GM19025 (cell line): ENCODE measurements around the gene TIMM23B.
"Not testable (repeated sequence)": the region's sequence is repeated elsewhere in the genome, so short reads cannot be mapped to it uniquely, and the experiment has no call there.

Source experiments
- ATAC-seq: cut with Tn5 transposase; IDR thresholded peaks from one replicate; pipeline ENCODE4 v1.9.1; 2021; ENCODE audit warnings: mild to moderate bottlenecking, low read depth, moderate library complexity; ENCODE audit not compliant: unreplicated experiment

TIMM23B gene

DNA sequence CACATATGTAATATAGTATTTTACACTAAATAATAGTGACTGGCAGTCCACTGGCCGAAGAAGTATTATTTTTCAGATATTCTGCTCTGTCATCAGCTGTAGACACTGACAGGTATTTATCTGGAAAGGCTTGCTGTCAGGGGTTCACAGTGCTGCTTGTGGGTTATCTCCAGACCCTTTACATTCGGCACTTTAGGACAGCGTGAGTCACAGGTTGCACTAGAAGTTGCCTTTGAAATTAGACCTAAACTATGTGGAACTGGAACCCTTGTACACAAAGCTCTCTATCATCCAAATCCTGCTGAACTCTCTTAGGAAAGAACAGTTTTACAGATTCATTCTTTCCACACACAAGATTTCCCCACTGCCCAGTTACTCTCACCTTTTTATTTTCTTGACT is 30.2 kb downstream of the TIMM23B start:
- not testable (repeated sequence) for ATAC-seq

DNA sequence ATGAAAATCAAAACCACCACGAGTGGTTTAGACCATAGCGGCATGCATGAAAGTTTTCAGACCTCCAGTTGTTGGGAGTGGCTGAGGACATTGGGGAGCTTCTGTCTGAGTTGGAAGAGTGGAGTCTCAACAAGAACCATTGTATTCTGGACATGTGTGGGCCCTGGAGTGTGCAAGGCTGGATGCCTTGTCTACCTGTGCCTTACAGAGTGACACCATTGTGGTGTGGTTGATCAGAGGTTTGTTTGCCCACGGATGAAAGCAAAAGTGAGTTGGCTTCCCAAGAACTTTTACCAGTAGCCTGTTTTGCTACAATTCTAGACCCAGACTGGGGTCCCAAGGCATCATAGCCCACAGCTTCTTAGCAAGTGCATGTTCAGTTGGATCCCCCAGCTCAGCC is 35.9 kb downstream of the TIMM23B start:
- ATAC-seq = not testable (repeated sequence)

GRCh38 chr10:49987207-49987606 is 45.4 kb downstream of the TIMM23B start:
- not testable (repeated sequence) for ATAC-seq

DNA sequence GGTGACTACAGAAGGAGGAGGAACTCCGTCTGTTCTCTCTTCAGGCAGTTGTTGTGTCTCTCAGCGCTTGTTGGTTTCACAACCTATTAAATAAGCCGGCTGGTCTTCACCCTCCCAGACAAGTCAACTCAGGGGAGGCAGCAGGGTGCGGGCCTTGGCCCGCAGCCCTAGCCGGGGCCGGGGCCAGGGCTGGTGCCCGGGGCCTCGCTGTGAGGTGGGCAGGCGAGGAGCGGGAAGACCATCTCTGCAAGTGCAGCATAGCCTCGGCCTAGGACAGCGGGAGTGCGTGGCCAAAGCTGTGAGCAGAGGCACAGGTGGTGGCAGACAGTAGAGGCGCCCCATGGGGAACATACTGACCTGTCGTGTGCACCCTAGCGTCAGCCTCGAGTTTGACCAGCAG is 46.5 kb downstream of the TIMM23B start, which contains the start of gene AGAP6:
AGAP6 (plus strand) TSS at position 31 of the 400 bp plus-strand sequence; CDS start at position 341, 310 bp downstream.
- ATAC-seq = not testable (repeated sequence)

- ATAC-seq = not testable (repeated sequence)
These were observed 53.5 kb downstream of the TIMM23B start for GRCh38 chr10:49995321-49995720.

- not testable (repeated sequence) for ATAC-seq
These were observed 72.2 kb downstream of the TIMM23B start for GRCh38 chr10:50014024-50014423.

DNA sequence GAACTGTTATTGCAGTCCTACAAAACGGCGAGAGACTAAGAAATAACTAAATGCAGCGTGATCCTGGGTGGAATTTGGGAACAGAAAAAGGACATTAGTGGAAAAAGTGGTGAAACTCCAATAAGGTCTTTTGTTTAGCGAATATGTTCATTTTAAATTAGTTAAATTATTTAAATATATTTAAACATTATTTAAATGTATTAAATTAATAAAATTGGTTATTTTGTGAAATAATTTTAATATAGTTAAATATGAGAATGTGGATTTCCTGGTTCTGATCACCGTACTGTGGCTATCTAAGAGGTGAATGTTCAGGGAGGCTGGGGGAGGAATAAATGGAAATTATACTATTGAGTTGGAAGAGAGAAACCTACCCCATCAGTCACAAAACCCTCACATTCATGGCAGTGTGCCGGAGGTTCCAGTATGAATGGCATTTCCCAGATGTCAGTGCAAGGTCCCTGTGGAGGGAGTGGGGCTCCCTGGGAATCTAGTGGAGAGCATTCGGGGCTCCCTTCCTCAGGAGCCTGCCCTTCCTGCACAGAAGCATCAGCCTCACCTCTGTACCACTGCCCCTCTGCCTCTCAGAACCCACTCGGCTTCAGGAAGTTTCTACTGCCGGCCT is 73.9 kb downstream of the TIMM23B start:
- ATAC-seq = not testable (repeated sequence)

- not testable (repeated sequence) for ATAC-seq
These were observed 75.1 kb downstream of the TIMM23B start for GRCh38 chr10:50016926-50017325.

- not testable (repeated sequence) for ATAC-seq
These were observed 75.8 kb downstream of the TIMM23B start for GRCh38 chr10:50017646-50018045.

- ATAC-seq = not testable (repeated sequence)
These were observed 77.4 kb downstream of the TIMM23B start for GRCh38 chr10:50019279-50019678.

DNA sequence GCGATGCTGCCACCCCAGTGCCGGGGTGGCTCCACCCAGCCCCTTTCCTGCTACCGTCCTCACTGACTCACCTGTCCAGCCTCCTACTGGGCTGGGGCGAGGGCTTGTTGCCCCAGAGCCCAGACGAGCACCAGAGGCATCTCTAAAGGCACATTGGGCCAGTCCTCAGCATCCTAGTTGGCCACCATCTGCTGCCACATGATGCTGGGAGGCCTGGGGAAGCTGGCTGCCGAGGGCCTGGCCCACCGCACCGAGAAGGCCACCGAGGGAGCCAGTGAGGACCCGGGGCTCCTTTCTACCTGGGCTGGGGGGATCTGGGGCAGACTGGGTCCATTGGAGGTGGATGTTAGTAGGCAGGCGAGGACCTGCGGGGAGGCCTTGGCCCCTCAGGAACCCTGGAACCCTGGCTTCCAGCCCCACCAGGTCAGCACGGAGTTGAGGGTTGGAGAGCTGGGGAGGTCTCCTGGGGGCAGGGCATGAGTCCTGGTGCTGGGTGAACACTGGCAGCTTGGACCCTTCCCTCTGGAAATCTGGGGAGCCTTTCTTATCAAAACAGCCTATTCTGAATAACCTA is 78.7 kb downstream of the TIMM23B start:
- ATAC-seq = not testable (repeated sequence)

- no peak for ATAC-seq
These were observed 79.8 kb downstream of the TIMM23B start for GRCh38 chr10:50021646-50022045.
